WTC11 (cell line): ENCODE data around the gene AGBL1. TPM values are rescaled to one million over a fixed set of nuclear protein-coding genes. Genes with fewer than 3 reads are reported as not detected.

Experiments
- ATAC-seq: fragments of 200-7000 bp; cut with Tn5 transposase; 2 replicates; pipeline ENCODE4 v1.10.0; 2021; ENCODE audit warnings: mild to moderate bottlenecking, moderate library complexity
- CTCF ChIA-PET: fragments of 300-600 bp; sonication (Branson Sonifier 250); formaldehyde crosslinking; loops from one replicate; lab custom pipeline; 2021; ENCODE audit warnings: antibody characterized with exemption; lab: Charles Lee
- POLR2A ChIA-PET: fragments of 350-600 bp; sonication (Branson Sonifier 250); formaldehyde crosslinking; loops from one replicate; lab custom pipeline; 2021; ENCODE audit warnings: antibody characterized with exemption; lab: Charles Lee
- DNase-seq: peaks from one replicate; pipeline ENCODE4 v3.0.0; 2021; ENCODE audit warnings: low spot score
- H3K27ac Mint-ChIP-seq: 2 replicates; pipeline ENCODE4 v1.8.0; 2021; ENCODE audit warnings: mixed read lengths
- H3K27me3 Mint-ChIP-seq: 2 replicates; pipeline ENCODE4 v1.8.0; 2021; ENCODE audit warnings: low read depth, mild to moderate bottlenecking, moderate library complexity, mixed read lengths
- H3K36me3 Mint-ChIP-seq: 2 replicates; pipeline ENCODE4 v1.8.0; 2021; ENCODE audit warnings: mixed read lengths
- H3K4me1 Mint-ChIP-seq: 2 replicates; pipeline ENCODE4 v1.8.0; 2022; ENCODE audit warnings: mixed read lengths
- H3K4me3 Mint-ChIP-seq: 2 replicates; pipeline ENCODE4 v1.8.0; 2021; ENCODE audit warnings: mild to moderate bottlenecking, moderate library complexity, mixed read lengths
- H3K9me3 Mint-ChIP-seq: 2 replicates; pipeline ENCODE4 v1.8.0; 2021; ENCODE audit warnings: mixed read lengths
- CBFB ChIP-seq: sonication (generic); formaldehyde crosslinking; IDR thresholded peaks from 2 replicates; pipeline ENCODE4 v1.8.1; 2022; ENCODE audit warnings: mild to moderate bottlenecking, low read depth, missing genetic modification reagents
- EMX1 ChIP-seq: fragments of 250-450 bp; sonication (Bioruptor Pico); IDR thresholded peaks from 2 replicates; pipeline ENCODE4 v1.8.0; 2021; ENCODE audit warnings: mild to moderate bottlenecking
- FOXK1 ChIP-seq: sonication (generic); formaldehyde crosslinking; IDR thresholded peaks from 2 replicates; pipeline ENCODE4 v1.8.0; 2022; ENCODE audit warnings: mild to moderate bottlenecking, moderate library complexity, missing genetic modification reagents
- JUN ChIP-seq: sonication (generic); formaldehyde crosslinking; IDR thresholded peaks from 2 replicates; pipeline ENCODE4 v1.8.0; 2023; ENCODE audit warnings: mild to moderate bottlenecking, missing genetic modification reagents
- NFATC4 ChIP-seq: fragments of 250-450 bp; sonication (Bioruptor Pico); IDR thresholded peaks from 2 replicates; pipeline ENCODE4 v1.9.0; 2021; ENCODE audit warnings: mild to moderate bottlenecking
- NFE2L1 ChIP-seq: sonication (generic); formaldehyde crosslinking; IDR thresholded peaks from 2 replicates; pipeline ENCODE4 v1.8.1; 2023; ENCODE audit warnings: missing genetic modification reagents
- NR2C2 ChIP-seq: sonication (generic); formaldehyde crosslinking; IDR thresholded peaks from 2 replicates; pipeline ENCODE4 v1.8.0; 2022; ENCODE audit warnings: mild to moderate bottlenecking, missing genetic modification reagents
- ZBTB21 ChIP-seq: sonication (generic); formaldehyde crosslinking; IDR thresholded peaks from 2 replicates; pipeline ENCODE4 v1.8.1; 2023; ENCODE audit warnings: mild to moderate bottlenecking, missing genetic modification reagents, borderline replicate concordance
- ZNF138 ChIP-seq: sonication (generic); formaldehyde crosslinking; conservative IDR thresholded peaks from 2 replicates; pipeline ENCODE4 v1.8.1; 2022; ENCODE audit warnings: mild to moderate bottlenecking, moderate library complexity, missing genetic modification reagents
- ZNF423 ChIP-seq: fragments of 250-450 bp; sonication (Bioruptor Pico); IDR thresholded peaks from 2 replicates; pipeline ENCODE4 v2.1.2; 2022; ENCODE audit warnings: mild to moderate bottlenecking, moderate library complexity
- total RNA-seq: library from RNA; stranded (reverse); gene quantifications from 3 replicates; pipeline ENCODE4 v1.2.3, GENCODE V29; 2021
- TF ChIP-seq, protein P1 (sequence below): fragments of 200-600 bp; IDR thresholded peaks from 2 replicates; pipeline ENCODE4 v1.8.0; 2022; ENCODE audit warnings: antibody characterized with exemption
- TF ChIP-seq, protein P2 (sequence below): sonication (generic); formaldehyde crosslinking; IDR thresholded peaks from 2 replicates; pipeline ENCODE4 v1.8.0; 2022; ENCODE audit warnings: mild to moderate bottlenecking, missing genetic modification reagents
- TF ChIP-seq, protein P3 (sequence below): sonication (generic); formaldehyde crosslinking; IDR thresholded peaks from 2 replicates; pipeline ENCODE4 v1.8.0; 2023; ENCODE audit warnings: missing genetic modification reagents, mild to moderate bottlenecking, borderline replicate concordance
- TF ChIP-seq, protein P4 (sequence below): fragments of 250-450 bp; sonication (Bioruptor Pico); IDR thresholded peaks from 2 replicates; pipeline ENCODE4 v1.9.0; 2021; ENCODE audit warnings: mild to moderate bottlenecking, borderline replicate concordance

Gene AGBL1
- total RNA-seq, 1 experiment from 2014 or later: not detected

DNA sequence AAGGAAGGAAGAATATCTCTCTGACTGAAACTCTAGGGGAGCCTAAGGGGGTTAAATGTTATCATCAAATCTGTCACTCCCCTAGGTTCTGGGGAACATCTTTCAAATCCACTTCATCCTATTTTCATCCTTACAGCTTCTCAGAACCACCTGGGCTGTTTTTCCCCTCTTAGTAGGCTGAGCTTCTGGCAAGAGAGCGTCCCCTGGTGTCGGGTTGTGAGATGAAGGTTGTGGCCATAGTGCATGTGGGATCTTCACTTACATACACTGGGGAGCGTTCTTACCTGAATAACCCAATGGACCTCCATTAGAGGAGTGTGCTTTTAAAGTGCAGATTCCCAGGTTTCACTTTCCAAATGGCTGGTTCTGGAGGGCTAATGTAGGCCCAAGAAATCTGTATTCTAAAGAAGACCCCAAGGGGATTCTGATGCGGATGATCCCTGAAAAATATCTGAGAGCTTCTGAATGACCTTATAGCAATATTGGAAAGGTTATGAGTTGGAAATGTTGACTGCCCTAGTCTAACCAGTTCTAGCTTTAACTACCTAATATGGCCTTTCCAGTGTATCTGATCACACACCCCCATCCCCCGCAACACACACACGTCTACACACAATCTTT lies 663.7 kb downstream of the AGBL1 start:
- H3K4me3 Mint-ChIP-seq: no peak overlapping the region
- H3K36me3 Mint-ChIP-seq: peaks cover 6% of the 10 kb centered on the region
- no peak overlapping the region for H3K27ac Mint-ChIP-seq
- TF ChIP-seq, protein P1, sequence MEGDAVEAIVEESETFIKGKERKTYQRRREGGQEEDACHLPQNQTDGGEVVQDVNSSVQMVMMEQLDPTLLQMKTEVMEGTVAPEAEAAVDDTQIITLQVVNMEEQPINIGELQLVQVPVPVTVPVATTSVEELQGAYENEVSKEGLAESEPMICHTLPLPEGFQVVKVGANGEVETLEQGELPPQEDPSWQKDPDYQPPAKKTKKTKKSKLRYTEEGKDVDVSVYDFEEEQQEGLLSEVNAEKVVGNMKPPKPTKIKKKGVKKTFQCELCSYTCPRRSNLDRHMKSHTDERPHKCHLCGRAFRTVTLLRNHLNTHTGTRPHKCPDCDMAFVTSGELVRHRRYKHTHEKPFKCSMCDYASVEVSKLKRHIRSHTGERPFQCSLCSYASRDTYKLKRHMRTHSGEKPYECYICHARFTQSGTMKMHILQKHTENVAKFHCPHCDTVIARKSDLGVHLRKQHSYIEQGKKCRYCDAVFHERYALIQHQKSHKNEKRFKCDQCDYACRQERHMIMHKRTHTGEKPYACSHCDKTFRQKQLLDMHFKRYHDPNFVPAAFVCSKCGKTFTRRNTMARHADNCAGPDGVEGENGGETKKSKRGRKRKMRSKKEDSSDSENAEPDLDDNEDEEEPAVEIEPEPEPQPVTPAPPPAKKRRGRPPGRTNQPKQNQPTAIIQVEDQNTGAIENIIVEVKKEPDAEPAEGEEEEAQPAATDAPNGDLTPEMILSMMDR: peak; percentile 82
- no peak for TF ChIP-seq ZNF423 (CRISPR knock-in tag)
- TF ChIP-seq, all 79 proteins: peak for 1
- Mint-ChIP-seq H3K9me3 (peaks cover 7% of the 10 kb centered on the region), H3K4me1 (peaks cover 14% of the 10 kb centered on the region), H3K27me3 (no peaks in the 10 kb centered on the region)
- DNase-seq (peak; percentile 83), ATAC-seq (peak; percentile 99)
- ChIA-PET POLR2A (no interaction called here), CTCF (interaction anchor here (0.7 to 3.2 kb wide), 17 partner anchors 11 to 879 kb away, joined by 3 to 38 read pairs (median 3); no protein-coding TSS in a partner anchor)

DNA sequence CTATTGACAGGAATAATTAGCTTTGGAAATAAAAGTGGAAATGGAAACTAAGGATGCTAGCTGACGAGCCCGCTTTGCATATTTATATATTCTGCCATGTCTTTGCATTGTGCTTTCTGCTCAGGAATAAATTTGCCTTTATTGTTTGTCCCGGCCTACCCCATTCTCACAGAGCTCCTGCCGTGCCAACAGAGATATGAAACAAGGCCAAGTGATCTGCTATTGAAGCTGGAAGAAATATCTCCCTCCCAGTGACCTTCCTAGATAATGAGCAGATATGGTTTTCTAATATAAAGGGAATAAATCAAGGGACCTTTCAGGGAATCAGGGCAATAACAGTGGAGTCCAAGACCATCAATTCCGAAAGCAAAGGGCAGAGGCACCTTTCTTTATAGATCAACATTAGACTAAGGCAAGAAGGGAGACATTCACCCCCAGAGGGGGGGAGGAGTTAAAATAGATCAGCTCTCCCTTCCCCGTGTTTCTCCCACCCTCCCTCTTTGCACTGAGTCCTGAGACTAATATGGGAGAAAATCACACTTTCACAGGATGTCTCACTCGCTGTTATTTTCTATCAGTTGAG lies 664.6 kb downstream of the AGBL1 start:
- POLR2A ChIA-PET: no interaction called here
- H3K4me1 Mint-ChIP-seq: peaks cover 14% of the 10 kb centered on the region
- DNase-seq (no peak), ATAC-seq (no peak)
- H3K4me3 Mint-ChIP-seq: no peak overlapping the region
- H3K36me3 Mint-ChIP-seq: peaks cover 4% of the 10 kb centered on the region; the same call in 1 of the 2 replicates
- TF ChIP-seq, protein P2, sequence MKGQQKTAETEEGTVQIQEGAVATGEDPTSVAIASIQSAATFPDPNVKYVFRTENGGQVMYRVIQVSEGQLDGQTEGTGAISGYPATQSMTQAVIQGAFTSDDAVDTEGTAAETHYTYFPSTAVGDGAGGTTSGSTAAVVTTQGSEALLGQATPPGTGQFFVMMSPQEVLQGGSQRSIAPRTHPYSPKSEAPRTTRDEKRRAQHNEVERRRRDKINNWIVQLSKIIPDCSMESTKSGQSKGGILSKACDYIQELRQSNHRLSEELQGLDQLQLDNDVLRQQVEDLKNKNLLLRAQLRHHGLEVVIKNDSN (CRISPR knock-in tag): no peak
- TF ChIP-seq, protein P3, sequence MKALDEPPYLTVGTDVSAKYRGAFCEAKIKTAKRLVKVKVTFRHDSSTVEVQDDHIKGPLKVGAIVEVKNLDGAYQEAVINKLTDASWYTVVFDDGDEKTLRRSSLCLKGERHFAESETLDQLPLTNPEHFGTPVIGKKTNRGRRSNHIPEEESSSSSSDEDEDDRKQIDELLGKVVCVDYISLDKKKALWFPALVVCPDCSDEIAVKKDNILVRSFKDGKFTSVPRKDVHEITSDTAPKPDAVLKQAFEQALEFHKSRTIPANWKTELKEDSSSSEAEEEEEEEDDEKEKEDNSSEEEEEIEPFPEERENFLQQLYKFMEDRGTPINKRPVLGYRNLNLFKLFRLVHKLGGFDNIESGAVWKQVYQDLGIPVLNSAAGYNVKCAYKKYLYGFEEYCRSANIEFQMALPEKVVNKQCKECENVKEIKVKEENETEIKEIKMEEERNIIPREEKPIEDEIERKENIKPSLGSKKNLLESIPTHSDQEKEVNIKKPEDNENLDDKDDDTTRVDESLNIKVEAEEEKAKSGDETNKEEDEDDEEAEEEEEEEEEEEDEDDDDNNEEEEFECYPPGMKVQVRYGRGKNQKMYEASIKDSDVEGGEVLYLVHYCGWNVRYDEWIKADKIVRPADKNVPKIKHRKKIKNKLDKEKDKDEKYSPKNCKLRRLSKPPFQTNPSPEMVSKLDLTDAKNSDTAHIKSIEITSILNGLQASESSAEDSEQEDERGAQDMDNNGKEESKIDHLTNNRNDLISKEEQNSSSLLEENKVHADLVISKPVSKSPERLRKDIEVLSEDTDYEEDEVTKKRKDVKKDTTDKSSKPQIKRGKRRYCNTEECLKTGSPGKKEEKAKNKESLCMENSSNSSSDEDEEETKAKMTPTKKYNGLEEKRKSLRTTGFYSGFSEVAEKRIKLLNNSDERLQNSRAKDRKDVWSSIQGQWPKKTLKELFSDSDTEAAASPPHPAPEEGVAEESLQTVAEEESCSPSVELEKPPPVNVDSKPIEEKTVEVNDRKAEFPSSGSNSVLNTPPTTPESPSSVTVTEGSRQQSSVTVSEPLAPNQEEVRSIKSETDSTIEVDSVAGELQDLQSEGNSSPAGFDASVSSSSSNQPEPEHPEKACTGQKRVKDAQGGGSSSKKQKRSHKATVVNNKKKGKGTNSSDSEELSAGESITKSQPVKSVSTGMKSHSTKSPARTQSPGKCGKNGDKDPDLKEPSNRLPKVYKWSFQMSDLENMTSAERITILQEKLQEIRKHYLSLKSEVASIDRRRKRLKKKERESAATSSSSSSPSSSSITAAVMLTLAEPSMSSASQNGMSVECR: no peak
- TF ChIP-seq, all 79 proteins: peak for 0
- CTCF ChIA-PET: interaction anchor here (1.4 to 3.2 kb wide), 6 partner anchors 16 to 508 kb away, joined by 3 to 38 read pairs (median 10); no protein-coding TSS in a partner anchor
- Mint-ChIP-seq H3K27ac (no peak overlapping the region), H3K27me3 (no peaks in the 10 kb centered on the region), H3K9me3 (peaks cover 9% of the 10 kb centered on the region)

DNA sequence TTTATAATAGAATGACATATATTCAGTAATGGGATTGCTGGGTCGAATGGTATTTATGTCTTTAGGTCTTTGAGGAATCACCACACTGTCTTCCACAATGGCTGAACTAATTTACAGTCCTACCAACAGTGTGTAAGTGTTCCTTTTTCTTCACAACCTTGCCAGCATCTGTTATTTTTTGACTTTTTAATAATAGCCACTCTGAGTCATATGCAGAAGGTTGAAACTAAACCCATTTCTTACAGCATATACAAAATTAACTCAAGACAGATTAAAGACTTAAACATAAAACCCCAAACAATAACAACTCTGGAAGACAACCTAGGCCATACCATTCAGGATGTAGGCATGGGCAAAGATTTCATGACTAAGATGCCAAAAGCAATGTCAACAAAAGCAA lies 671.4 kb downstream of the AGBL1 start:
- TF ChIP-seq ZNF138 (CRISPR knock-in tag) (no peak), FOXK1 (CRISPR knock-in tag) (no peak), NFATC4 (CRISPR knock-in tag) (no peak), CBFB (CRISPR knock-in tag) (no peak), EMX1 (no peak), ZBTB21 (CRISPR knock-in tag) (no peak), NFE2L1 (CRISPR knock-in tag) (no peak)
- Mint-ChIP-seq H3K36me3 (peaks cover 4% of the 10 kb centered on the region; the same call in 1 of the 2 replicates), H3K9me3 (peaks cover 9% of the 10 kb centered on the region), H3K27me3 (no peaks in the 10 kb centered on the region), H3K4me3 (no peak overlapping the region), H3K4me1 (no peaks in the 10 kb centered on the region), H3K27ac (no peak overlapping the region)
- no peak for ATAC-seq
- ChIA-PET CTCF (no interaction called here), POLR2A (no interaction called here)
- no peak for DNase-seq

DNA sequence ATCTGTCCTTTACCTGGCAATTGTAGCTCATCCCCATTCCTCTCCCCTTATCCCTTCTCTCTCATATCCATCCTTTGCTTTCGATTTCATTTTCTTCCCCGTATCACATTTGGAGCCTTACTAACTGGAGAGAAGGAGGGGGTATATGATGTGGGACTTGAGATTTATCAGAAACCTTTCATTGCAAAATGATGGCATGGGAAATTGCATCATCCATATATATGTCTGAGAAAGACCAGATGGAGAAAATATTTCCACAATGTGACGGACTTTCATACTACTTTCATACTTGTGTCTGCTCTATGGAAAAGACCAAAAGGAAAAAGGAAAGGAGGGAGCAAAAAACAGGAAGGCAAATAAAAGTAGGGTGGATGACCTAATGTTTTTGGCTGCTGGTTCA lies 675.2 kb downstream of the AGBL1 start:
- no peak for ATAC-seq
- Mint-ChIP-seq H3K36me3 (no peaks in the 10 kb centered on the region), H3K4me1 (no peaks in the 10 kb centered on the region), H3K4me3 (no peak overlapping the region), H3K27ac (no peak overlapping the region), H3K27me3 (no peaks in the 10 kb centered on the region), H3K9me3 (no peaks in the 10 kb centered on the region)
- TF ChIP-seq, protein P4, sequence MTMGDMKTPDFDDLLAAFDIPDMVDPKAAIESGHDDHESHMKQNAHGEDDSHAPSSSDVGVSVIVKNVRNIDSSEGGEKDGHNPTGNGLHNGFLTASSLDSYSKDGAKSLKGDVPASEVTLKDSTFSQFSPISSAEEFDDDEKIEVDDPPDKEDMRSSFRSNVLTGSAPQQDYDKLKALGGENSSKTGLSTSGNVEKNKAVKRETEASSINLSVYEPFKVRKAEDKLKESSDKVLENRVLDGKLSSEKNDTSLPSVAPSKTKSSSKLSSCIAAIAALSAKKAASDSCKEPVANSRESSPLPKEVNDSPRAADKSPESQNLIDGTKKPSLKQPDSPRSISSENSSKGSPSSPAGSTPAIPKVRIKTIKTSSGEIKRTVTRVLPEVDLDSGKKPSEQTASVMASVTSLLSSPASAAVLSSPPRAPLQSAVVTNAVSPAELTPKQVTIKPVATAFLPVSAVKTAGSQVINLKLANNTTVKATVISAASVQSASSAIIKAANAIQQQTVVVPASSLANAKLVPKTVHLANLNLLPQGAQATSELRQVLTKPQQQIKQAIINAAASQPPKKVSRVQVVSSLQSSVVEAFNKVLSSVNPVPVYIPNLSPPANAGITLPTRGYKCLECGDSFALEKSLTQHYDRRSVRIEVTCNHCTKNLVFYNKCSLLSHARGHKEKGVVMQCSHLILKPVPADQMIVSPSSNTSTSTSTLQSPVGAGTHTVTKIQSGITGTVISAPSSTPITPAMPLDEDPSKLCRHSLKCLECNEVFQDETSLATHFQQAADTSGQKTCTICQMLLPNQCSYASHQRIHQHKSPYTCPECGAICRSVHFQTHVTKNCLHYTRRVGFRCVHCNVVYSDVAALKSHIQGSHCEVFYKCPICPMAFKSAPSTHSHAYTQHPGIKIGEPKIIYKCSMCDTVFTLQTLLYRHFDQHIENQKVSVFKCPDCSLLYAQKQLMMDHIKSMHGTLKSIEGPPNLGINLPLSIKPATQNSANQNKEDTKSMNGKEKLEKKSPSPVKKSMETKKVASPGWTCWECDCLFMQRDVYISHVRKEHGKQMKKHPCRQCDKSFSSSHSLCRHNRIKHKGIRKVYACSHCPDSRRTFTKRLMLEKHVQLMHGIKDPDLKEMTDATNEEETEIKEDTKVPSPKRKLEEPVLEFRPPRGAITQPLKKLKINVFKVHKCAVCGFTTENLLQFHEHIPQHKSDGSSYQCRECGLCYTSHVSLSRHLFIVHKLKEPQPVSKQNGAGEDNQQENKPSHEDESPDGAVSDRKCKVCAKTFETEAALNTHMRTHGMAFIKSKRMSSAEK (CRISPR knock-in tag): no peak
- TF ChIP-seq NR2C2 (no peak), JUN (CRISPR knock-in tag) (no peak)
- CTCF ChIA-PET: no interaction called here
- POLR2A ChIA-PET: no interaction called here
- no peak for DNase-seq
